GM23338 (cell line): Measurements from ENCODE around the gene CLEC3B. TPM values are rescaled to one million over a fixed set of nuclear protein-coding genes. Genes with fewer than 3 reads are reported as not detected.

Source experiments
- ATAC-seq: fragments of 200-7000 bp; cut with Tn5 transposase; 3 replicates; pipeline ENCODE4 v1.9.1; 2020
- DNase-seq: peaks from one replicate; pipeline ENCODE4 v3.0.0-alpha.2; 2015; ENCODE audit warnings: low spot score
- H2AFZ ChIP-seq: fragments of 200-600 bp; sonication (generic); 2 replicates; pipeline ENCODE4 v1.8.0; 2016; ENCODE audit warnings: antibody characterized with exemption, mild to moderate bottlenecking, moderate library complexity
- H3F3A ChIP-seq: fragments of 200-600 bp; sonication (generic); replicated peaks from 2 replicates; pipeline ENCODE4 v1.8.0; 2017; ENCODE audit warnings: antibody characterized with exemption, mixed run types, low read depth
- H3K27ac ChIP-seq: fragments of 200-600 bp; sonication (generic); 2 replicates; pipeline ENCODE4 v1.6.1; 2016; ENCODE audit warnings: low read depth
- H3K27me3 ChIP-seq: fragments of 200-600 bp; sonication (generic); 2 replicates; pipeline ENCODE4 v1.8.0; 2016; ENCODE audit warnings: mild to moderate bottlenecking, mixed run types, moderate library complexity; ENCODE audit not compliant: insufficient read depth
- H3K36me3 ChIP-seq: fragments of 200-600 bp; sonication (generic); 2 replicates; pipeline ENCODE4 v1.8.0; 2016; ENCODE audit warnings: mild to moderate bottlenecking; ENCODE audit not compliant: insufficient read depth
- H3K4me1 ChIP-seq: fragments of 200-600 bp; sonication (generic); 2 replicates; pipeline ENCODE4 v1.8.0; 2016; ENCODE audit warnings: mild to moderate bottlenecking, moderate library complexity; ENCODE audit not compliant: insufficient read depth
- H3K4me2 ChIP-seq: fragments of 200-600 bp; sonication (generic); 2 replicates; pipeline ENCODE4 v1.7.1; 2017; ENCODE audit warnings: mixed run types
- H3K4me3 ChIP-seq: fragments of 200-600 bp; sonication (generic); 2 replicates; pipeline ENCODE4 v1.6.1; 2016; ENCODE audit warnings: mixed run types
- H3K79me2 ChIP-seq: fragments of 200-600 bp; sonication (generic); replicated peaks from 2 replicates; pipeline ENCODE4 v1.8.0; 2017; ENCODE audit warnings: mild to moderate bottlenecking; ENCODE audit not compliant: insufficient read depth
- H3K9me2 ChIP-seq: fragments of 200-600 bp; sonication (generic); 2 replicates; pipeline ENCODE4 v1.8.0; 2017; ENCODE audit not compliant: insufficient read depth
- H4K20me1 ChIP-seq: fragments of 200-600 bp; sonication (generic); replicated peaks from 2 replicates; pipeline ENCODE4 v1.8.0; 2017; ENCODE audit warnings: mild to moderate bottlenecking; ENCODE audit not compliant: insufficient read depth
- H3K27ac Mint-ChIP-seq: 2 replicates; pipeline ENCODE4 v1.8.0; 2020; ENCODE audit warnings: inconsistent platforms, mild to moderate bottlenecking, moderate library complexity, mixed read lengths
- H3K27me3 Mint-ChIP-seq: 3 replicates; pipeline ENCODE4 v1.8.0; 2022; ENCODE audit warnings: low read depth, mild to moderate bottlenecking, moderate library complexity, mixed read lengths, inconsistent platforms; ENCODE audit not compliant: insufficient read depth, poor library complexity
- H3K36me3 Mint-ChIP-seq: 3 replicates; pipeline ENCODE4 v1.8.0; 2021; ENCODE audit warnings: low read depth, mild to moderate bottlenecking, inconsistent platforms, moderate library complexity, mixed read lengths
- H3K4me1 Mint-ChIP-seq: 3 replicates; pipeline ENCODE4 v1.8.0; 2020; ENCODE audit warnings: mild to moderate bottlenecking, inconsistent platforms, mixed read lengths
- H3K4me3 Mint-ChIP-seq: 3 replicates; pipeline ENCODE4 v1.8.0; 2021; ENCODE audit warnings: moderate library complexity, mild to moderate bottlenecking, inconsistent platforms, mixed read lengths
- H3K9me3 Mint-ChIP-seq: 3 replicates; pipeline ENCODE4 v1.8.0; 2020; ENCODE audit warnings: moderate library complexity, mild to moderate bottlenecking, inconsistent platforms, mixed read lengths
- CREB1 ChIP-seq: fragments of 250-450 bp; sonication (Bioruptor Pico); IDR thresholded peaks from 2 replicates; pipeline ENCODE4 v1.5.0; 2020; ENCODE audit warnings: low read depth, mild to moderate bottlenecking, moderate library complexity
- EZH2 ChIP-seq: fragments of 200-600 bp; sonication (generic); IDR thresholded peaks from one replicate; pipeline ENCODE4 v1.8.0; 2017; ENCODE audit warnings: antibody characterized with exemption, mild to moderate bottlenecking, low read depth; ENCODE audit not compliant: unreplicated experiment
- EZH2phosphoT487 ChIP-seq: fragments of 200-600 bp; sonication (generic); IDR thresholded peaks from one replicate; pipeline ENCODE4 v1.8.1; 2018; ENCODE audit warnings: antibody characterized with exemption; ENCODE audit not compliant: unreplicated experiment
- JUNB ChIP-seq: IDR thresholded peaks from one replicate; pipeline ENCODE4 v1.6.1; 2016; ENCODE audit warnings: antibody characterized with exemption; ENCODE audit not compliant: unreplicated experiment
- NANOG ChIP-seq: IDR thresholded peaks from 2 replicates; pipeline ENCODE4 v1.6.1; 2016; ENCODE audit warnings: antibody characterized with exemption, borderline replicate concordance
- POLR2AphosphoS5 ChIP-seq: IDR thresholded peaks from 2 replicates; pipeline ENCODE4 v1.6.1; 2016; ENCODE audit warnings: antibody characterized with exemption, low read depth
- STAT1 ChIP-seq: IDR thresholded peaks from one replicate; pipeline ENCODE4 v1.6.1; 2016; ENCODE audit warnings: antibody characterized with exemption; ENCODE audit not compliant: unreplicated experiment
- ZNF114 ChIP-seq: fragments of 250-450 bp; sonication (Bioruptor Pico); IDR thresholded peaks from 2 replicates; pipeline ENCODE4 v1.5.0; 2020; ENCODE audit warnings: mild to moderate bottlenecking, moderate library complexity
- ZNF331 ChIP-seq: fragments of 250-450 bp; sonication (Bioruptor Pico); IDR thresholded peaks from 2 replicates; pipeline ENCODE4 v1.5.0; 2020; ENCODE audit warnings: low read depth, mild to moderate bottlenecking, moderate library complexity
- polyA plus RNA-seq: library from polyadenylated mRNA; unstranded; fragments of >200 nt; fragmentation: Nextera tagmentation; extraction: Ambion mirVana; gene quantifications from 2 replicates; pipeline ENCODE4 v1.2.1, GENCODE V29; 2016
- total RNA-seq: library from RNA; depleted of rRNA; stranded (reverse); fragments of >200 nt; shearing (Covaris generic); gene quantifications from 2 replicates; pipeline ENCODE4 v1.2.3, GENCODE V29; 2014
- TF ChIP-seq, protein P1 (sequence below), 2 experiments: fragments of 200-600 bp in 1 of 2; sonication (generic) in 1 of 2; conservative IDR thresholded peaks; 2 replicates each; pipeline versions ENCODE4 v1.5.1 to v1.6.1; 2016 to 2017; ENCODE audit warnings: antibody characterized with exemption in 2 of 2, low read depth in 2 of 2, mild to moderate bottlenecking in 2 of 2, moderate library complexity in 1 of 2
- TF ChIP-seq, protein P2 (sequence below): fragments of 250-450 bp; sonication (Bioruptor Pico); IDR thresholded peaks from 2 replicates; pipeline ENCODE4 v1.5.0; 2020; ENCODE audit warnings: mild to moderate bottlenecking, moderate library complexity
- TF ChIP-seq, protein P3 (sequence below): IDR thresholded peaks from 2 replicates; pipeline ENCODE4 v1.6.1; 2016; ENCODE audit warnings: antibody characterized with exemption
- TF ChIP-seq, protein P4 (sequence below): IDR thresholded peaks from one replicate; pipeline ENCODE4 v1.6.1; 2018; ENCODE audit warnings: antibody characterized with exemption; ENCODE audit not compliant: unreplicated experiment

CLEC3B gene
- total and polyA plus RNA-seq, 2 experiments from 2014 or later, result not detected

DNA sequence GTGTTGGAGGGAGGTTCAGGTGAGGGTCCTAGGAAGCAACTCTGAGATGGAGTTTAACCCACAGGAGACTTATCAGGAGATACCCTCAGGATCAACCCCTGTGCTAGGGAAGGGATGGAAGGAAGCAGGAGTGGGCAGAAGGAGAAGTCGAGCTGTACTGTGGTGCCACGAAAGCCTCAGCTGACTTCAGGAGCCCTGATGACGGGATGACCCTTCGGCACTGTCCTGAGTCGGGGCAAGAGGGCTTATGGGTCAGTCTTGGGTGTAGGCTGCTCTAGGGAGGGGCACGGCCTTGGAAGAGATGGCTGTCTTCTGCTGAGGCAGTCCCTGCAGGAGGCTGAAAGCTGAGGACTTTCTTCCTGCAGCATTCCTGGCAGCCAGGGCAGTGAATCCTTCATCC is 7.7 kb downstream of the CLEC3B start:
- peaks cover 13% of the 10 kb centered on the region for H3K4me1 ChIP-seq
- no peak overlapping the region for H2AFZ ChIP-seq
- H3K4me3 ChIP-seq, result no peak overlapping the region
- no peak overlapping the region for H3K4me2 ChIP-seq
- Mint-ChIP-seq H3K27me3 (peaks cover 49% of the 10 kb centered on the region), H3K4me3 (no peak overlapping the region; the same call in 2 of the 3 replicates), H3K27ac (no peak overlapping the region), H3K36me3 (no peaks in the 10 kb centered on the region), H3K9me3 (no peaks in the 10 kb centered on the region), H3K4me1 (peaks cover 30% of the 10 kb centered on the region; the same call in 2 of the 3 replicates)
- H3K27ac ChIP-seq, result no peak overlapping the region
- peaks cover 40% of the 10 kb centered on the region for H3K27me3 ChIP-seq
- H3K9me2 ChIP-seq, result no peaks in the 10 kb centered on the region
- ATAC-seq (no peak), DNase-seq (no peak)
- TF ChIP-seq ZNF331 (no peak), ZNF114 (no peak), NANOG (no peak), EZH2 (no peak), JUNB (no peak), STAT1 (no peak), EZH2phosphoT487 (no peak), CREB1 (no peak), POLR2AphosphoS5 (no peak)
- TF ChIP-seq, protein P1, sequence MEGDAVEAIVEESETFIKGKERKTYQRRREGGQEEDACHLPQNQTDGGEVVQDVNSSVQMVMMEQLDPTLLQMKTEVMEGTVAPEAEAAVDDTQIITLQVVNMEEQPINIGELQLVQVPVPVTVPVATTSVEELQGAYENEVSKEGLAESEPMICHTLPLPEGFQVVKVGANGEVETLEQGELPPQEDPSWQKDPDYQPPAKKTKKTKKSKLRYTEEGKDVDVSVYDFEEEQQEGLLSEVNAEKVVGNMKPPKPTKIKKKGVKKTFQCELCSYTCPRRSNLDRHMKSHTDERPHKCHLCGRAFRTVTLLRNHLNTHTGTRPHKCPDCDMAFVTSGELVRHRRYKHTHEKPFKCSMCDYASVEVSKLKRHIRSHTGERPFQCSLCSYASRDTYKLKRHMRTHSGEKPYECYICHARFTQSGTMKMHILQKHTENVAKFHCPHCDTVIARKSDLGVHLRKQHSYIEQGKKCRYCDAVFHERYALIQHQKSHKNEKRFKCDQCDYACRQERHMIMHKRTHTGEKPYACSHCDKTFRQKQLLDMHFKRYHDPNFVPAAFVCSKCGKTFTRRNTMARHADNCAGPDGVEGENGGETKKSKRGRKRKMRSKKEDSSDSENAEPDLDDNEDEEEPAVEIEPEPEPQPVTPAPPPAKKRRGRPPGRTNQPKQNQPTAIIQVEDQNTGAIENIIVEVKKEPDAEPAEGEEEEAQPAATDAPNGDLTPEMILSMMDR (conservative IDR thresholded peaks at IDR 0.05; ENCODE audit: low read depth in 2 of 2), result no peak
- TF ChIP-seq, protein P2, sequence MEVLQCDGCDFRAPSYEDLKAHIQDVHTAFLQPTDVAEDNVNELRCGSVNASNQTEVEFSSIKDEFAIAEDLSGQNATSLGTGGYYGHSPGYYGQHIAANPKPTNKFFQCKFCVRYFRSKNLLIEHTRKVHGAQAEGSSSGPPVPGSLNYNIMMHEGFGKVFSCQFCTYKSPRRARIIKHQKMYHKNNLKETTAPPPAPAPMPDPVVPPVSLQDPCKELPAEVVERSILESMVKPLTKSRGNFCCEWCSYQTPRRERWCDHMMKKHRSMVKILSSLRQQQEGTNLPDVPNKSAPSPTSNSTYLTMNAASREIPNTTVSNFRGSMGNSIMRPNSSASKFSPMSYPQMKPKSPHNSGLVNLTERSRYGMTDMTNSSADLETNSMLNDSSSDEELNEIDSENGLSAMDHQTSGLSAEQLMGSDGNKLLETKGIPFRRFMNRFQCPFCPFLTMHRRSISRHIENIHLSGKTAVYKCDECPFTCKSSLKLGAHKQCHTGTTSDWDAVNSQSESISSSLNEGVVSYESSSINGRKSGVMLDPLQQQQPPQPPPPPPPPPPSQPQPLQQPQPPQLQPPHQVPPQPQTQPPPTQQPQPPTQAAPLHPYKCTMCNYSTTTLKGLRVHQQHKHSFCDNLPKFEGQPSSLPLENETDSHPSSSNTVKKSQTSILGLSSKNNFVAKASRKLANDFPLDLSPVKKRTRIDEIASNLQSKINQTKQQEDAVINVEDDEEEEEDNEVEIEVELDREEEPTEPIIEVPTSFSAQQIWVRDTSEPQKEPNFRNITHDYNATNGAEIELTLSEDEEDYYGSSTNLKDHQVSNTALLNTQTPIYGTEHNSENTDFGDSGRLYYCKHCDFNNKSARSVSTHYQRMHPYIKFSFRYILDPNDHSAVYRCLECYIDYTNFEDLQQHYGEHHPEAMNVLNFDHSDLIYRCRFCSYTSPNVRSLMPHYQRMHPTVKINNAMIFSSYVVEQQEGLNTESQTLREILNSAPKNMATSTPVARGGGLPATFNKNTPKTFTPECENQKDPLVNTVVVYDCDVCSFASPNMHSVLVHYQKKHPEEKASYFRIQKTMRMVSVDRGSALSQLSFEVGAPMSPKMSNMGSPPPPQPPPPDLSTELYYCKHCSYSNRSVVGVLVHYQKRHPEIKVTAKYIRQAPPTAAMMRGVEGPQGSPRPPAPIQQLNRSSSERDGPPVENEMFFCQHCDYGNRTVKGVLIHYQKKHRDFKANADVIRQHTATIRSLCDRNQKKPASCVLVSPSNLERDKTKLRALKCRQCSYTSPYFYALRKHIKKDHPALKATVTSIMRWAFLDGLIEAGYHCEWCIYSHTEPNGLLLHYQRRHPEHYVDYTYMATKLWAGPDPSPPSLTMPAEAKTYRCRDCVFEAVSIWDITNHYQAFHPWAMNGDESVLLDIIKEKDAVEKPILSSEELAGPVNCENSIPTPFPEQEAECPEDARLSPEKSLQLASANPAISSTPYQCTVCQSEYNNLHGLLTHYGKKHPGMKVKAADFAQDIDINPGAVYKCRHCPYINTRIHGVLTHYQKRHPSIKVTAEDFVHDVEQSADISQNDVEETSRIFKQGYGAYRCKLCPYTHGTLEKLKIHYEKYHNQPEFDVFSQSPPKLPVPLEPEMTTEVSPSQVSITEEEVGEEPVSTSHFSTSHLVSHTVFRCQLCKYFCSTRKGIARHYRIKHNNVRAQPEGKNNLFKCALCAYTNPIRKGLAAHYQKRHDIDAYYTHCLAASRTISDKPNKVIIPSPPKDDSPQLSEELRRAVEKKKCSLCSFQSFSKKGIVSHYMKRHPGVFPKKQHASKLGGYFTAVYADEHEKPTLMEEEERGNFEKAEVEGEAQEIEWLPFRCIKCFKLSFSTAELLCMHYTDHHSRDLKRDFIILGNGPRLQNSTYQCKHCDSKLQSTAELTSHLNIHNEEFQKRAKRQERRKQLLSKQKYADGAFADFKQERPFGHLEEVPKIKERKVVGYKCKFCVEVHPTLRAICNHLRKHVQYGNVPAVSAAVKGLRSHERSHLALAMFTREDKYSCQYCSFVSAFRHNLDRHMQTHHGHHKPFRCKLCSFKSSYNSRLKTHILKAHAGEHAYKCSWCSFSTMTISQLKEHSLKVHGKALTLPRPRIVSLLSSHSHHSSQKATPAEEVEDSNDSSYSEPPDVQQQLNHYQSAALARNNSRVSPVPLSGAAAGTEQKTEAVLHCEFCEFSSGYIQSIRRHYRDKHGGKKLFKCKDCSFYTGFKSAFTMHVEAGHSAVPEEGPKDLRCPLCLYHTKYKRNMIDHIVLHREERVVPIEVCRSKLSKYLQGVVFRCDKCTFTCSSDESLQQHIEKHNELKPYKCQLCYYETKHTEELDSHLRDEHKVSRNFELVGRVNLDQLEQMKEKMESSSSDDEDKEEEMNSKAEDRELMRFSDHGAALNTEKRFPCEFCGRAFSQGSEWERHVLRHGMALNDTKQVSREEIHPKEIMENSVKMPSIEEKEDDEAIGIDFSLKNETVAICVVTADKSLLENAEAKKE (CRISPR knock-in tag), result no peak
- TF ChIP-seq, protein P3, sequence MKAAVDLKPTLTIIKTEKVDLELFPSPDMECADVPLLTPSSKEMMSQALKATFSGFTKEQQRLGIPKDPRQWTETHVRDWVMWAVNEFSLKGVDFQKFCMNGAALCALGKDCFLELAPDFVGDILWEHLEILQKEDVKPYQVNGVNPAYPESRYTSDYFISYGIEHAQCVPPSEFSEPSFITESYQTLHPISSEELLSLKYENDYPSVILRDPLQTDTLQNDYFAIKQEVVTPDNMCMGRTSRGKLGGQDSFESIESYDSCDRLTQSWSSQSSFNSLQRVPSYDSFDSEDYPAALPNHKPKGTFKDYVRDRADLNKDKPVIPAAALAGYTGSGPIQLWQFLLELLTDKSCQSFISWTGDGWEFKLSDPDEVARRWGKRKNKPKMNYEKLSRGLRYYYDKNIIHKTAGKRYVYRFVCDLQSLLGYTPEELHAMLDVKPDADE, result no peak
- TF ChIP-seq, protein P4, sequence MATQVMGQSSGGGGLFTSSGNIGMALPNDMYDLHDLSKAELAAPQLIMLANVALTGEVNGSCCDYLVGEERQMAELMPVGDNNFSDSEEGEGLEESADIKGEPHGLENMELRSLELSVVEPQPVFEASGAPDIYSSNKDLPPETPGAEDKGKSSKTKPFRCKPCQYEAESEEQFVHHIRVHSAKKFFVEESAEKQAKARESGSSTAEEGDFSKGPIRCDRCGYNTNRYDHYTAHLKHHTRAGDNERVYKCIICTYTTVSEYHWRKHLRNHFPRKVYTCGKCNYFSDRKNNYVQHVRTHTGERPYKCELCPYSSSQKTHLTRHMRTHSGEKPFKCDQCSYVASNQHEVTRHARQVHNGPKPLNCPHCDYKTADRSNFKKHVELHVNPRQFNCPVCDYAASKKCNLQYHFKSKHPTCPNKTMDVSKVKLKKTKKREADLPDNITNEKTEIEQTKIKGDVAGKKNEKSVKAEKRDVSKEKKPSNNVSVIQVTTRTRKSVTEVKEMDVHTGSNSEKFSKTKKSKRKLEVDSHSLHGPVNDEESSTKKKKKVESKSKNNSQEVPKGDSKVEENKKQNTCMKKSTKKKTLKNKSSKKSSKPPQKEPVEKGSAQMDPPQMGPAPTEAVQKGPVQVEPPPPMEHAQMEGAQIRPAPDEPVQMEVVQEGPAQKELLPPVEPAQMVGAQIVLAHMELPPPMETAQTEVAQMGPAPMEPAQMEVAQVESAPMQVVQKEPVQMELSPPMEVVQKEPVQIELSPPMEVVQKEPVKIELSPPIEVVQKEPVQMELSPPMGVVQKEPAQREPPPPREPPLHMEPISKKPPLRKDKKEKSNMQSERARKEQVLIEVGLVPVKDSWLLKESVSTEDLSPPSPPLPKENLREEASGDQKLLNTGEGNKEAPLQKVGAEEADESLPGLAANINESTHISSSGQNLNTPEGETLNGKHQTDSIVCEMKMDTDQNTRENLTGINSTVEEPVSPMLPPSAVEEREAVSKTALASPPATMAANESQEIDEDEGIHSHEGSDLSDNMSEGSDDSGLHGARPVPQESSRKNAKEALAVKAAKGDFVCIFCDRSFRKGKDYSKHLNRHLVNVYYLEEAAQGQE, result no peak
- no peaks in the 10 kb centered on the region for H4K20me1 ChIP-seq
- H3K36me3 ChIP-seq, result no peaks in the 10 kb centered on the region
- H3F3A ChIP-seq, result 0 out of 2 replicates have a peak, but pooled peaks cover 4% of the 10 kb centered on the region
- H3K79me2 ChIP-seq, result no peaks in the 10 kb centered on the region
